Measurements from ENCODE around the gene PSMA2. TPM values are rescaled to one million over a fixed set of nuclear protein-coding genes. Genes with fewer than 3 reads are reported as not detected.

The PSMA2 gene
- total RNA-seq, result 204 and 218 TPM in 2 replicates

- Mint-ChIP-seq H3K9me3 (no peaks in the 10 kb centered on the region), H3K27me3 (ENCODE audit: low read depth) (no peaks in the 10 kb centered on the region), H3K27ac (peak within 1 kb of the TSS; percentile 99), H3K36me3 (ENCODE audit: low read depth) (peaks cover 70% of the 10 kb centered on the region), H3K4me1 (ENCODE audit: low read depth) (peaks cover 53% of the 10 kb centered on the region), H3K4me3 (ENCODE audit: low read depth) (peak within 1 kb of the TSS; percentile 100)
- intact Hi-C loops (cut with micrococcal nuclease), result loop anchor here (1.0 to 10.0 kb wide), 5 partner anchors 20 to 907 kb away; partner anchors contain the start of gene C7orf25
- DNase-seq (ENCODE audit: low spot score), result peak; percentile 94
Measured at GRCh38 chr7:42931834-42932651, at the start of gene PSMA2, which contains the start of gene MRPL32. Gene PSMA2 (minus strand): TSS chr7:42932174. CDS start chr7:42932158, 16 bp downstream. Gene MRPL32 (plus strand): TSS chr7:42932376. CDS start chr7:42932387, 11 bp downstream.

- Mint-ChIP-seq H3K9me3 (peaks cover 8% of the 10 kb centered on the region), H3K27ac (no peak overlapping the region), H3K4me3 (ENCODE audit: low read depth) (no peak overlapping the region), H3K36me3 (ENCODE audit: low read depth) (no peaks in the 10 kb centered on the region), H3K27me3 (ENCODE audit: low read depth) (peaks cover 7% of the 10 kb centered on the region), H3K4me1 (ENCODE audit: low read depth) (no peaks in the 10 kb centered on the region)
- intact Hi-C loops (cut with micrococcal nuclease), result no loop called here
- DNase-seq (ENCODE audit: low spot score), result no peak
Measured at GRCh38 chr7:42981601-42982000, 49.6 kb upstream of the PSMA2 start.

GRCh38 chr7:42980514-42980913 lies 48.5 kb upstream of the PSMA2 start:
- H3K4me1 Mint-ChIP-seq (ENCODE audit: low read depth), result no peaks in the 10 kb centered on the region
- intact Hi-C loops (cut with micrococcal nuclease), result no loop called here
- H3K36me3 Mint-ChIP-seq (ENCODE audit: low read depth), result no peaks in the 10 kb centered on the region
- DNase-seq (ENCODE audit: low spot score), result no peak
- H3K27ac Mint-ChIP-seq, result no peak overlapping the region
- peaks cover 7% of the 10 kb centered on the region for H3K27me3 Mint-ChIP-seq (ENCODE audit: low read depth)
- H3K4me3 Mint-ChIP-seq (ENCODE audit: low read depth), result no peak overlapping the region
- H3K9me3 Mint-ChIP-seq, result peaks cover 8% of the 10 kb centered on the region

GRCh38 chr7:42980084-42980483 lies 48.1 kb upstream of the PSMA2 start:
- Mint-ChIP-seq H3K4me1 (ENCODE audit: low read depth) (no peaks in the 10 kb centered on the region), H3K9me3 (peaks cover 8% of the 10 kb centered on the region), H3K27me3 (ENCODE audit: low read depth) (peaks cover 7% of the 10 kb centered on the region), H3K4me3 (ENCODE audit: low read depth) (no peak overlapping the region), H3K36me3 (ENCODE audit: low read depth) (no peaks in the 10 kb centered on the region), H3K27ac (no peak overlapping the region)
- intact Hi-C loops (cut with micrococcal nuclease), result no loop called here
- DNase-seq (ENCODE audit: low spot score), result no peak

- Mint-ChIP-seq H3K36me3 (ENCODE audit: low read depth) (no peaks in the 10 kb centered on the region), H3K4me3 (ENCODE audit: low read depth) (no peak overlapping the region), H3K9me3 (no peaks in the 10 kb centered on the region), H3K4me1 (ENCODE audit: low read depth) (no peaks in the 10 kb centered on the region), H3K27me3 (ENCODE audit: low read depth) (peaks cover 9% of the 10 kb centered on the region), H3K27ac (no peak overlapping the region)
- intact Hi-C loops (cut with micrococcal nuclease), result no loop called here
- DNase-seq (ENCODE audit: low spot score), result no peak
Measured at GRCh38 chr7:42978496-42978895, 46.5 kb upstream of the PSMA2 start.

- Mint-ChIP-seq H3K36me3 (ENCODE audit: low read depth) (no peaks in the 10 kb centered on the region), H3K4me1 (ENCODE audit: low read depth) (no peaks in the 10 kb centered on the region), H3K4me3 (ENCODE audit: low read depth) (no peak overlapping the region), H3K27ac (no peak overlapping the region), H3K27me3 (ENCODE audit: low read depth) (peaks cover 9% of the 10 kb centered on the region), H3K9me3 (no peaks in the 10 kb centered on the region)
- no peak for DNase-seq (ENCODE audit: low spot score)
- intact Hi-C loops (cut with micrococcal nuclease), result no loop called here
Measured at GRCh38 chr7:42976371-42976770, 44.4 kb upstream of the PSMA2 start.

- no peaks in the 10 kb centered on the region for H3K9me3 Mint-ChIP-seq
- intact Hi-C loops (cut with micrococcal nuclease), result no loop called here
- no peak for DNase-seq (ENCODE audit: low spot score)
- H3K4me3 Mint-ChIP-seq (ENCODE audit: low read depth), result no peak overlapping the region
- no peaks in the 10 kb centered on the region for H3K36me3 Mint-ChIP-seq (ENCODE audit: low read depth)
- no peak overlapping the region for H3K27ac Mint-ChIP-seq
- H3K4me1 Mint-ChIP-seq (ENCODE audit: low read depth), result no peaks in the 10 kb centered on the region
- H3K27me3 Mint-ChIP-seq (ENCODE audit: low read depth), result peaks cover 4% of the 10 kb centered on the region
Measured at GRCh38 chr7:42972699-42973500, 40.9 kb upstream of the PSMA2 start.

- intact Hi-C loops (cut with micrococcal nuclease), result no loop called here
- DNase-seq (ENCODE audit: low spot score), result no peak
- Mint-ChIP-seq H3K4me3 (ENCODE audit: low read depth) (no peak overlapping the region), H3K4me1 (ENCODE audit: low read depth) (peaks cover 9% of the 10 kb centered on the region), H3K27ac (no peak overlapping the region), H3K9me3 (no peaks in the 10 kb centered on the region), H3K36me3 (ENCODE audit: low read depth) (no peaks in the 10 kb centered on the region), H3K27me3 (ENCODE audit: low read depth) (no peaks in the 10 kb centered on the region)
Measured at GRCh38 chr7:42967391-42967790, 35.4 kb upstream of the PSMA2 start.

GRCh38 chr7:42964849-42965805 lies 33.2 kb upstream of the PSMA2 start:
- no peaks in the 10 kb centered on the region for H3K27me3 Mint-ChIP-seq (ENCODE audit: low read depth)
- no peak overlapping the region for H3K4me3 Mint-ChIP-seq (ENCODE audit: low read depth)
- intact Hi-C loops (cut with micrococcal nuclease), result no loop called here
- no peak overlapping the region for H3K27ac Mint-ChIP-seq
- no peak for DNase-seq (ENCODE audit: low spot score)
- H3K4me1 Mint-ChIP-seq (ENCODE audit: low read depth), result peaks cover 13% of the 10 kb centered on the region
- no peaks in the 10 kb centered on the region for H3K9me3 Mint-ChIP-seq
- H3K36me3 Mint-ChIP-seq (ENCODE audit: low read depth), result no peaks in the 10 kb centered on the region

- intact Hi-C loops (cut with micrococcal nuclease), result no loop called here
- DNase-seq (ENCODE audit: low spot score), result no peak
- Mint-ChIP-seq H3K36me3 (ENCODE audit: low read depth) (no peaks in the 10 kb centered on the region), H3K27me3 (ENCODE audit: low read depth) (no peaks in the 10 kb centered on the region), H3K4me3 (ENCODE audit: low read depth) (no peak overlapping the region), H3K4me1 (ENCODE audit: low read depth) (peaks cover 13% of the 10 kb centered on the region), H3K9me3 (no peaks in the 10 kb centered on the region), H3K27ac (no peak overlapping the region)
Measured at GRCh38 chr7:42964293-42964692, 32.3 kb upstream of the PSMA2 start.

GRCh38 chr7:42961170-42961569 lies 29.2 kb upstream of the PSMA2 start:
- H3K36me3 Mint-ChIP-seq (ENCODE audit: low read depth), result no peaks in the 10 kb centered on the region
- intact Hi-C loops (cut with micrococcal nuclease), result no loop called here
- H3K4me1 Mint-ChIP-seq (ENCODE audit: low read depth), result peaks cover 13% of the 10 kb centered on the region
- H3K9me3 Mint-ChIP-seq, result peaks cover 7% of the 10 kb centered on the region
- DNase-seq (ENCODE audit: low spot score), result no peak
- H3K27me3 Mint-ChIP-seq (ENCODE audit: low read depth), result no peaks in the 10 kb centered on the region
- no peak overlapping the region for H3K4me3 Mint-ChIP-seq (ENCODE audit: low read depth)
- H3K27ac Mint-ChIP-seq, result no peak overlapping the region

GRCh38 chr7:42960762-42961161 lies 28.8 kb upstream of the PSMA2 start:
- H3K36me3 Mint-ChIP-seq (ENCODE audit: low read depth), result no peaks in the 10 kb centered on the region

More at GRCh38 chr7:42960762-42961161, 28.8 kb upstream of the PSMA2 start:
- intact Hi-C loops (cut with micrococcal nuclease), result no loop called here
- H3K9me3 Mint-ChIP-seq, result peaks cover 10% of the 10 kb centered on the region
- H3K27me3 Mint-ChIP-seq (ENCODE audit: low read depth), result no peaks in the 10 kb centered on the region
- H3K4me1 Mint-ChIP-seq (ENCODE audit: low read depth), result peaks cover 13% of the 10 kb centered on the region
- no peak overlapping the region for H3K4me3 Mint-ChIP-seq (ENCODE audit: low read depth)
- DNase-seq (ENCODE audit: low spot score), result no peak
- no peak overlapping the region for H3K27ac Mint-ChIP-seq
